OCI-LY7 (cell line): ENCODE data around the gene NAP1L2.

Experiments
- EZH2phosphoT487 ChIP-seq: fragments of 200-600 bp; sonication (generic); IDR thresholded peaks from 2 replicates; pipeline ENCODE4 v1.6.1; 2018; ENCODE audit warnings: low read depth, borderline replicate concordance, mild to moderate bottlenecking, mixed run types, antibody characterized with exemption, low read length, moderate library complexity, mixed read lengths
- TF ChIP-seq, protein P1 (sequence below): fragments of 200-600 bp; sonication (generic); conservative IDR thresholded peaks from 2 replicates; pipeline ENCODE4 v1.5.1; 2014; ENCODE audit warnings: mild to moderate bottlenecking, antibody characterized with exemption, low read length, moderate library complexity, mixed read lengths

DNA sequence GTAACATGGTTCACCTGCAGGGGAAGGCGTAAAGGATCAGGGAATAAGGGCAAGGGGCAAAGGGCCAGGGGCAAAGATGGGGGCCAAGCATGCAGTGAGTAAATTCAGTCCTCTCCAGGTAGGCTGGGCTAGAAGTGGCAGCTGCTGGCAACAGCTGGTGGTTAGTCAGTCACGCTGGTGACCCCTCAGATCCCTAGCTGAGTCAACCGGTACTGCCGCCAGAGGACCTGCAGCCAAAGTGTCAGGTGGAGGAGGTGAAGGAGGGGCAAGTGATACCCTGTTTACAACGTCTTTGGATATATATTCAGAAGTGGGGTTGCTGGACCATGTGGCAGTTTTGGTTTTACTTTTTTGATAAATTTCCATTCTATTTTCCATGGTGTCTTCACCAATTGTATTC lies 24.6 kb upstream of the NAP1L2 start:
- TF ChIP-seq, protein P1, sequence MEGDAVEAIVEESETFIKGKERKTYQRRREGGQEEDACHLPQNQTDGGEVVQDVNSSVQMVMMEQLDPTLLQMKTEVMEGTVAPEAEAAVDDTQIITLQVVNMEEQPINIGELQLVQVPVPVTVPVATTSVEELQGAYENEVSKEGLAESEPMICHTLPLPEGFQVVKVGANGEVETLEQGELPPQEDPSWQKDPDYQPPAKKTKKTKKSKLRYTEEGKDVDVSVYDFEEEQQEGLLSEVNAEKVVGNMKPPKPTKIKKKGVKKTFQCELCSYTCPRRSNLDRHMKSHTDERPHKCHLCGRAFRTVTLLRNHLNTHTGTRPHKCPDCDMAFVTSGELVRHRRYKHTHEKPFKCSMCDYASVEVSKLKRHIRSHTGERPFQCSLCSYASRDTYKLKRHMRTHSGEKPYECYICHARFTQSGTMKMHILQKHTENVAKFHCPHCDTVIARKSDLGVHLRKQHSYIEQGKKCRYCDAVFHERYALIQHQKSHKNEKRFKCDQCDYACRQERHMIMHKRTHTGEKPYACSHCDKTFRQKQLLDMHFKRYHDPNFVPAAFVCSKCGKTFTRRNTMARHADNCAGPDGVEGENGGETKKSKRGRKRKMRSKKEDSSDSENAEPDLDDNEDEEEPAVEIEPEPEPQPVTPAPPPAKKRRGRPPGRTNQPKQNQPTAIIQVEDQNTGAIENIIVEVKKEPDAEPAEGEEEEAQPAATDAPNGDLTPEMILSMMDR, result no peak
- TF ChIP-seq EZH2phosphoT487, result no peak
